ENCODE measurements around the gene SLC39A11. TPM values are rescaled to one million over a fixed set of nuclear protein-coding genes. Genes with fewer than 3 reads are reported as not detected.

SLC39A11 gene
- total and polyA plus RNA-seq, 8 donors = 5.2 to 62.0 (median 12.9) TPM

- no peak overlapping the region for H3K4me3 ChIP-seq
- no peaks in the 10 kb centered on the region for H3K9me3 ChIP-seq
- H3K36me3 ChIP-seq = peaks cover 0 to 16% (median 10%) of the 10 kb centered on the region in 4 donors
- DNase-seq = no peak
- intact Hi-C loops (cut with DNase I; ENCODE audit: low total_unique reads) = no loop called here
- H3K27ac ChIP-seq = no peak overlapping the region
- no peaks in the 10 kb centered on the region for H3K4me1 ChIP-seq
- H3K27me3 ChIP-seq = no peaks in the 10 kb centered on the region
- TF ChIP-seq EP300 (IDR thresholded peaks at IDR 0.05) (no peak), CTCF (IDR thresholded peaks at IDR 0.05) (no peak), POLR2AphosphoS5 (IDR thresholded peaks at IDR 0.05) (no peak), POLR2A (IDR thresholded peaks at IDR 0.05) (no peak)
- WGBS, 5 donors = 87 to 93% (median 91%) methylated on average over 10 of the region's 10 CpGs
Measured at GRCh38 chr17:72850410-72851118, 241.9 kb downstream of the SLC39A11 start.

GRCh38 chr17:72846399-72846798 is 246.1 kb downstream of the SLC39A11 start:
- DNase-seq = no peak
- H3K27ac ChIP-seq = no peak overlapping the region
- 88 to 100% (median 95%) methylated on average over 1 of the region's 1 CpG for WGBS, 5 donors
- no peaks in the 10 kb centered on the region for H3K27me3 ChIP-seq
- intact Hi-C loops (cut with DNase I; ENCODE audit: low total_unique reads) = no loop called here
- no peak for TF ChIP-seq EP300 (IDR thresholded peaks at IDR 0.05)
- no peak for TF ChIP-seq CTCF (IDR thresholded peaks at IDR 0.05)
- no peak for TF ChIP-seq POLR2AphosphoS5 (IDR thresholded peaks at IDR 0.05)
- no peak for TF ChIP-seq POLR2A (IDR thresholded peaks at IDR 0.05)
- H3K9me3 ChIP-seq = no peaks in the 10 kb centered on the region
- no peaks in the 10 kb centered on the region for H3K4me1 ChIP-seq
- H3K36me3 ChIP-seq = peaks cover 0 to 32% (median 12%) of the 10 kb centered on the region in 4 donors
- H3K4me3 ChIP-seq = no peak overlapping the region

GRCh38 chr17:72843591-72843990 is 248.9 kb downstream of the SLC39A11 start:
- H3K4me1 ChIP-seq = no peaks in the 10 kb centered on the region
- 52 to 80% (median 67%) methylated on average over 6 of the region's 6 CpGs for WGBS, 5 donors
- H3K27ac ChIP-seq = no peak overlapping the region
- DNase-seq = peak in 1 of 2 donors; percentile 14
- TF ChIP-seq POLR2AphosphoS5 (IDR thresholded peaks at IDR 0.05) = no peak
- TF ChIP-seq EP300 (IDR thresholded peaks at IDR 0.05) = no peak
- no peak for TF ChIP-seq POLR2A (IDR thresholded peaks at IDR 0.05)
- TF ChIP-seq CTCF (IDR thresholded peaks at IDR 0.05) = no peak
- H3K4me3 ChIP-seq = no peak overlapping the region
- no peaks in the 10 kb centered on the region for H3K27me3 ChIP-seq
- intact Hi-C loops (cut with DNase I; ENCODE audit: low total_unique reads) = no loop called here
- peaks cover 2 to 8% (median 6%) of the 10 kb centered on the region in 4 donors for H3K9me3 ChIP-seq
- H3K36me3 ChIP-seq = peaks cover 0 to 47% (median 24%) of the 10 kb centered on the region in 4 donors

- Histone ChIP-seq H3K4me3 (no peak overlapping the region), H3K27ac (no peak overlapping the region), H3K27me3 (no peaks in the 10 kb centered on the region), H3K9me3 (peaks cover 2 to 8% (median 6%) of the 10 kb centered on the region in 4 donors), H3K36me3 (peaks cover 0 to 69% (median 45%) of the 10 kb centered on the region in 4 donors), H3K4me1 (no peaks in the 10 kb centered on the region)
- no peak for DNase-seq
- no peak for TF ChIP-seq POLR2AphosphoS5 (IDR thresholded peaks at IDR 0.05)
- TF ChIP-seq CTCF (IDR thresholded peaks at IDR 0.05) = no peak
- TF ChIP-seq EP300 (IDR thresholded peaks at IDR 0.05) = no peak
- TF ChIP-seq POLR2A (IDR thresholded peaks at IDR 0.05) = no peak
- intact Hi-C loops (cut with DNase I; ENCODE audit: low total_unique reads) = no loop called here
Measured at GRCh38 chr17:72840019-72840418, 252.5 kb downstream of the SLC39A11 start.
